GM23338 (cell line): ENCODE data around the gene GLG1. TPM values are rescaled to one million over a fixed set of nuclear protein-coding genes. Genes with fewer than 3 reads are reported as not detected.

Experiments used
- ATAC-seq: fragments of 200-7000 bp; cut with Tn5 transposase; 3 replicates; pipeline ENCODE4 v1.9.1; 2020
- DNase-seq: peaks from one replicate; pipeline ENCODE4 v3.0.0-alpha.2; 2015; ENCODE audit warnings: low spot score
- H2AFZ ChIP-seq: fragments of 200-600 bp; sonication (generic); 2 replicates; pipeline ENCODE4 v1.8.0; 2016; ENCODE audit warnings: antibody characterized with exemption, mild to moderate bottlenecking, moderate library complexity
- H3F3A ChIP-seq: fragments of 200-600 bp; sonication (generic); replicated peaks from 2 replicates; pipeline ENCODE4 v1.8.0; 2017; ENCODE audit warnings: antibody characterized with exemption, mixed run types, low read depth
- H3K27ac ChIP-seq: fragments of 200-600 bp; sonication (generic); 2 replicates; pipeline ENCODE4 v1.6.1; 2016; ENCODE audit warnings: low read depth
- H3K27me3 ChIP-seq: fragments of 200-600 bp; sonication (generic); 2 replicates; pipeline ENCODE4 v1.8.0; 2016; ENCODE audit warnings: mild to moderate bottlenecking, mixed run types, moderate library complexity; ENCODE audit not compliant: insufficient read depth
- H3K36me3 ChIP-seq: fragments of 200-600 bp; sonication (generic); 2 replicates; pipeline ENCODE4 v1.8.0; 2016; ENCODE audit warnings: mild to moderate bottlenecking; ENCODE audit not compliant: insufficient read depth
- H3K4me1 ChIP-seq: fragments of 200-600 bp; sonication (generic); 2 replicates; pipeline ENCODE4 v1.8.0; 2016; ENCODE audit warnings: mild to moderate bottlenecking, moderate library complexity; ENCODE audit not compliant: insufficient read depth
- H3K4me2 ChIP-seq: fragments of 200-600 bp; sonication (generic); 2 replicates; pipeline ENCODE4 v1.7.1; 2017; ENCODE audit warnings: mixed run types
- H3K4me3 ChIP-seq: fragments of 200-600 bp; sonication (generic); 2 replicates; pipeline ENCODE4 v1.6.1; 2016; ENCODE audit warnings: mixed run types
- H3K79me2 ChIP-seq: fragments of 200-600 bp; sonication (generic); replicated peaks from 2 replicates; pipeline ENCODE4 v1.8.0; 2017; ENCODE audit warnings: mild to moderate bottlenecking; ENCODE audit not compliant: insufficient read depth
- H3K9me2 ChIP-seq: fragments of 200-600 bp; sonication (generic); 2 replicates; pipeline ENCODE4 v1.8.0; 2017; ENCODE audit not compliant: insufficient read depth
- H4K20me1 ChIP-seq: fragments of 200-600 bp; sonication (generic); replicated peaks from 2 replicates; pipeline ENCODE4 v1.8.0; 2017; ENCODE audit warnings: mild to moderate bottlenecking; ENCODE audit not compliant: insufficient read depth
- H3K27ac Mint-ChIP-seq: 2 replicates; pipeline ENCODE4 v1.8.0; 2020; ENCODE audit warnings: inconsistent platforms, mild to moderate bottlenecking, moderate library complexity, mixed read lengths
- H3K27me3 Mint-ChIP-seq: 3 replicates; pipeline ENCODE4 v1.8.0; 2022; ENCODE audit warnings: low read depth, mild to moderate bottlenecking, moderate library complexity, mixed read lengths, inconsistent platforms; ENCODE audit not compliant: insufficient read depth, poor library complexity
- H3K36me3 Mint-ChIP-seq: 3 replicates; pipeline ENCODE4 v1.8.0; 2021; ENCODE audit warnings: low read depth, mild to moderate bottlenecking, inconsistent platforms, moderate library complexity, mixed read lengths
- H3K4me1 Mint-ChIP-seq: 3 replicates; pipeline ENCODE4 v1.8.0; 2020; ENCODE audit warnings: mild to moderate bottlenecking, inconsistent platforms, mixed read lengths
- H3K4me3 Mint-ChIP-seq: 3 replicates; pipeline ENCODE4 v1.8.0; 2021; ENCODE audit warnings: moderate library complexity, mild to moderate bottlenecking, inconsistent platforms, mixed read lengths
- H3K9me3 Mint-ChIP-seq: 3 replicates; pipeline ENCODE4 v1.8.0; 2020; ENCODE audit warnings: moderate library complexity, mild to moderate bottlenecking, inconsistent platforms, mixed read lengths
- CREB1 ChIP-seq: fragments of 250-450 bp; sonication (Bioruptor Pico); IDR thresholded peaks from 2 replicates; pipeline ENCODE4 v1.5.0; 2020; ENCODE audit warnings: low read depth, mild to moderate bottlenecking, moderate library complexity
- CTCF ChIP-seq, 2 experiments: fragments of 200-600 bp in 1 of 2; sonication (generic) in 1 of 2; conservative IDR thresholded peaks; 2 replicates each; pipeline versions ENCODE4 v1.5.1 to v1.6.1; 2016 to 2017; ENCODE audit warnings: antibody characterized with exemption in 2 of 2, low read depth in 2 of 2, mild to moderate bottlenecking in 2 of 2, moderate library complexity in 1 of 2
- EZH2 ChIP-seq: fragments of 200-600 bp; sonication (generic); IDR thresholded peaks from one replicate; pipeline ENCODE4 v1.8.0; 2017; ENCODE audit warnings: antibody characterized with exemption, mild to moderate bottlenecking, low read depth; ENCODE audit not compliant: unreplicated experiment
- EZH2phosphoT487 ChIP-seq: fragments of 200-600 bp; sonication (generic); IDR thresholded peaks from one replicate; pipeline ENCODE4 v1.8.1; 2018; ENCODE audit warnings: antibody characterized with exemption; ENCODE audit not compliant: unreplicated experiment
- JUNB ChIP-seq: IDR thresholded peaks from one replicate; pipeline ENCODE4 v1.6.1; 2016; ENCODE audit warnings: antibody characterized with exemption; ENCODE audit not compliant: unreplicated experiment
- NANOG ChIP-seq: IDR thresholded peaks from 2 replicates; pipeline ENCODE4 v1.6.1; 2016; ENCODE audit warnings: antibody characterized with exemption, borderline replicate concordance
- POLR2AphosphoS5 ChIP-seq: IDR thresholded peaks from 2 replicates; pipeline ENCODE4 v1.6.1; 2016; ENCODE audit warnings: antibody characterized with exemption, low read depth
- REST ChIP-seq: IDR thresholded peaks from one replicate; pipeline ENCODE4 v1.6.1; 2018; ENCODE audit warnings: antibody characterized with exemption; ENCODE audit not compliant: unreplicated experiment
- STAT1 ChIP-seq: IDR thresholded peaks from one replicate; pipeline ENCODE4 v1.6.1; 2016; ENCODE audit warnings: antibody characterized with exemption; ENCODE audit not compliant: unreplicated experiment
- ZNF114 ChIP-seq: fragments of 250-450 bp; sonication (Bioruptor Pico); IDR thresholded peaks from 2 replicates; pipeline ENCODE4 v1.5.0; 2020; ENCODE audit warnings: mild to moderate bottlenecking, moderate library complexity
- ZNF331 ChIP-seq: fragments of 250-450 bp; sonication (Bioruptor Pico); IDR thresholded peaks from 2 replicates; pipeline ENCODE4 v1.5.0; 2020; ENCODE audit warnings: low read depth, mild to moderate bottlenecking, moderate library complexity
- polyA plus RNA-seq: library from polyadenylated mRNA; unstranded; fragments of >200 nt; fragmentation: Nextera tagmentation; extraction: Ambion mirVana; gene quantifications from 2 replicates; pipeline ENCODE4 v1.2.1, GENCODE V29; 2016
- total RNA-seq: library from RNA; depleted of rRNA; stranded (reverse); fragments of >200 nt; shearing (Covaris generic); gene quantifications from 2 replicates; pipeline ENCODE4 v1.2.3, GENCODE V29; 2014
- TF ChIP-seq, protein P1 (sequence below): IDR thresholded peaks from 2 replicates; pipeline ENCODE4 v1.6.1; 2016; ENCODE audit warnings: antibody characterized with exemption

Gene GLG1
- total and polyA plus RNA-seq, 2 experiments from 2014 or later, result 61.2 to 211 TPM

DNA sequence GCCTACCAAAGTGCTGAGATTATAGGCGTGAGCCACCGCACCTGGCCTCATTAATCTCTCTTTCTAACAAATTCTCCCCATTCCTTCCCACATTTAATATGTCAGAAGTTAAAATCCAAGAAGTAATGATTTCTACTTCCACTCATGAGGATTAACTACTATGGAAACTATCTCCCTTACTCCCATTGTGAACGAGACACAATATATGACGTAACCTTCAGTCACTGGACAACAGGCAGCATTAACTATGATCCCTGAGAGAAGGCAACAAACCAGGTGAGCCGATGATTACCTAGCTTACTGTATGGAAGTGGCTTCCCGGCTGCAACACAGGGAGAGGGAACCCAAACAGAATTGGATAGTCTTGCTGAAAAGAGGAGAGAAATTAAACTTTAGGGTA is 20.0 kb downstream of the GLG1 start:
- H3K4me2 ChIP-seq, result no peak overlapping the region
- H3K4me3 Mint-ChIP-seq, result no peak overlapping the region
- peaks cover 17% of the 10 kb centered on the region for H3K4me1 Mint-ChIP-seq
- peaks cover 5% of the 10 kb centered on the region for H3K27me3 Mint-ChIP-seq
- H2AFZ ChIP-seq, result no peak overlapping the region
- H3K36me3 Mint-ChIP-seq, result no peaks in the 10 kb centered on the region; the same call in 2 of the 3 replicates
- H3K36me3 ChIP-seq, result no peaks in the 10 kb centered on the region
- H3F3A ChIP-seq, result no peaks in the 10 kb centered on the region
- H3K27ac Mint-ChIP-seq, result peak overlapping the region; percentile 7
- H3K4me1 ChIP-seq, result peaks cover 8% of the 10 kb centered on the region; the same call in 1 of the 2 replicates
- no peaks in the 10 kb centered on the region for H3K9me2 ChIP-seq
- DNase-seq (no peak), ATAC-seq (no peak)
- TF ChIP-seq REST (no peak), NANOG (no peak), POLR2AphosphoS5 (no peak), STAT1 (no peak), ZNF331 (CRISPR knock-in tag) (no peak), EZH2 (no peak), ZNF114 (no peak), CREB1 (no peak)
- TF ChIP-seq, protein P1, sequence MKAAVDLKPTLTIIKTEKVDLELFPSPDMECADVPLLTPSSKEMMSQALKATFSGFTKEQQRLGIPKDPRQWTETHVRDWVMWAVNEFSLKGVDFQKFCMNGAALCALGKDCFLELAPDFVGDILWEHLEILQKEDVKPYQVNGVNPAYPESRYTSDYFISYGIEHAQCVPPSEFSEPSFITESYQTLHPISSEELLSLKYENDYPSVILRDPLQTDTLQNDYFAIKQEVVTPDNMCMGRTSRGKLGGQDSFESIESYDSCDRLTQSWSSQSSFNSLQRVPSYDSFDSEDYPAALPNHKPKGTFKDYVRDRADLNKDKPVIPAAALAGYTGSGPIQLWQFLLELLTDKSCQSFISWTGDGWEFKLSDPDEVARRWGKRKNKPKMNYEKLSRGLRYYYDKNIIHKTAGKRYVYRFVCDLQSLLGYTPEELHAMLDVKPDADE, result no peak
- H3K79me2 ChIP-seq, result peaks cover 100% of the 10 kb centered on the region
- no peaks in the 10 kb centered on the region for H3K27me3 ChIP-seq
- H4K20me1 ChIP-seq, result peaks cover 42% of the 10 kb centered on the region; the same call in 1 of the 2 replicates
- no peak overlapping the region for H3K4me3 ChIP-seq
- H3K27ac ChIP-seq, result 0 out of 2 replicates have a peak overlapping the region, but pooled peaks have one; percentile 5
- no peaks in the 10 kb centered on the region for H3K9me3 Mint-ChIP-seq

- Histone ChIP-seq H4K20me1 (peaks cover 49% of the 10 kb centered on the region; the same call in 1 of the 2 replicates), H2AFZ (no peak overlapping the region), H3F3A (no peaks in the 10 kb centered on the region), H3K36me3 (no peaks in the 10 kb centered on the region), H3K4me2 (no peak overlapping the region), H3K27ac (no peak overlapping the region), H3K9me2 (no peaks in the 10 kb centered on the region), H3K27me3 (no peaks in the 10 kb centered on the region), H3K4me1 (peaks cover 8% of the 10 kb centered on the region; the same call in 1 of the 2 replicates), H3K4me3 (no peak overlapping the region), H3K79me2 (peaks cover 100% of the 10 kb centered on the region)
- Mint-ChIP-seq H3K9me3 (no peaks in the 10 kb centered on the region), H3K4me1 (peaks cover 17% of the 10 kb centered on the region), H3K27me3 (peaks cover 5% of the 10 kb centered on the region), H3K27ac (no peak overlapping the region), H3K4me3 (no peak overlapping the region), H3K36me3 (no peaks in the 10 kb centered on the region)
- no peak for ATAC-seq
- DNase-seq, result no peak
- TF ChIP-seq ZNF114 (no peak), ZNF331 (CRISPR knock-in tag) (no peak), EZH2phosphoT487 (no peak), POLR2AphosphoS5 (no peak), CTCF (conservative IDR thresholded peaks at IDR 0.05; ENCODE audit: low read depth in 2 of 2) (no peak), JUNB (no peak), CREB1 (no peak), EZH2 (no peak), REST (no peak)
- TF ChIP-seq, protein P1, result no peak
Observed at GRCh38 chr16:74585846-74586443, 21.0 kb downstream of the GLG1 start.
